ENCODE measurements around the gene TIMELESS.
"Not testable (repeated sequence)": the region's sequence is repeated elsewhere in the genome, so short reads cannot be mapped to it uniquely, and the experiment has no call there.

The TIMELESS gene

GRCh38 chr12:56404227-56404626 lies 45.0 kb downstream of the TIMELESS start:
- not testable (repeated sequence) for DNase-seq (ENCODE audit: low read depth, low spot score)

DNA sequence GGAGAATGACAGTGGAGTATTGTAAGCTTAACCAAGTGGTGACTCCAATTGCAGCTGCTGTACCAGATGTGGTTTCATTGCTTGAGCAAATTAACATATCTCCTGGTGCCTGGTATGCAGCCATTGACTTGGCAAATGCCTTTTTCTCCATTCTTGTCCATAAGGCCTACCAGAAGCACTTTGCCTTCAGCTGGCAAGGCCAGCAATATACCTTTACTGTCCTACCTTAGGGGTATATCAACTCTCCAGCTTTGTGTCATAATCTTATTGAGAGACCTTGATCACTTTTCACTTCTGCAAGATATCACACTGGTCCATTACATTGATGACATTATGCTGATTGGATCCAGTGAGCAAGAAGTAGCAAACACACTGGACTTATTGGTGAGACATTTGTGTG lies 47.6 kb downstream of the TIMELESS start:
- DNase-seq (ENCODE audit: low read depth, low spot score), result not testable (repeated sequence)

- DNase-seq (ENCODE audit: low read depth, low spot score), result not testable (repeated sequence)
These were observed 48.1 kb downstream of the TIMELESS start for GRCh38 chr12:56401125-56401524.

DNA sequence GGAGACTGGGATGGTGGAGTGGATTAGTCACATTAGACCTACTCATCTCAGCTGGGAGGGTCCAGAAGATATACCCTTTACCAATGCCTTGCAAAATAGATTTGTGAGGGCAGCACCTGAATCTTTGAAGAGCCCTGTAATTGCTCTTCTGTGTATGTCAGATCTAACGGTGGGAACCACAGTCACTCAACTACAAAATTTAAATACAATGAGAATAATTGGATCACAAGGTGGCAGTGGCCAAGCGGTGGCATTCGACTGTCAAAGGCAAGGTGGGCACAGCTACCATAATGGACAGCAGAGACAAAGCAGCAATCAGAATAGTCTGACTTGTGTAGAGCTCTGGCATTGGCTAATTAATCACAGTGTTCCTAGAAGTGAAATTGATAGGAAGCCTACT lies 49.8 kb downstream of the TIMELESS start:
- not testable (repeated sequence) for DNase-seq (ENCODE audit: low read depth, low spot score)

DNA sequence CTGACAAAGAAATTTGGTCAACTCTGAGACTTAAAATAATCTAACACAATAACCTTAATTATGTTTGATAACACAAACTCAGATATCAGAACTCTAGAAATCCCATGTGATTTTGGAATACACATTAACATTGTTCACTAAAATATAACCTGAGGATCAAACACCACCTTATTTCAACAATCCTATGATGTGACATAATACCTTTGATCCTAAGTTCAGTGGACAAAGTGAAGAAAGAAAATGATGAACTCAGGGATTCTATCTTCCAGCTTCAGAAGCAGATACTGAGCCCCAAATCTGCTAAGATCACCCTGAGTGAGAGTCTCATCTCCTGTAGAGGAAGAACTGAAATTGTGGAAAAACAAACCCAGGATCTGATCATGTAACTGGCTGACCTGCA lies 50.9 kb downstream of the TIMELESS start:
- DNase-seq (ENCODE audit: low read depth, low spot score), result no peak

DNA sequence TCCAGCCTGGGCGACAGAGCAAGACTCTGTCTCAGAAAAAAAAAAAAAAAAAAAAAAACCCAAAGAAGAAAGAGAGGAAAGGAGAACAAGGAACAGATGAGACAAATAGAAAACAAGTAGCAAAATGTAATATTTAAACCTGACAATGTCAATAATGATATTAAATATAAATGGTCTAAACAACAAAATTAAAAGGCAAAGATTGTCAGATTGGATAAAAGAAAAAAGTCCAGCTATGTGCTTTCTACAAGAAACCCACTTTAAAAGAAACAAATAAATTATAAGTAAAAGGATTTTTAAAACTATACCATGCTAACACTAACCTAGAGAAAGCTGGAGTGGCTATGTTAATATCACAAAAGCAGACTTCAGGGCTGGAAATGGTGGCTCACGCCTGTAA lies 56.9 kb downstream of the TIMELESS start:
- no peak for DNase-seq (ENCODE audit: low read depth, low spot score)

GRCh38 chr12:56391721-56392120 lies 57.5 kb downstream of the TIMELESS start:
- no peak for DNase-seq (ENCODE audit: low read depth, low spot score)

GRCh38 chr12:56389412-56389811 lies 59.8 kb downstream of the TIMELESS start:
- no peak for DNase-seq (ENCODE audit: low read depth, low spot score)

GRCh38 chr12:56387152-56387736 lies 62.0 kb downstream of the TIMELESS start:
- DNase-seq (ENCODE audit: low read depth, low spot score), result no peak

DNA sequence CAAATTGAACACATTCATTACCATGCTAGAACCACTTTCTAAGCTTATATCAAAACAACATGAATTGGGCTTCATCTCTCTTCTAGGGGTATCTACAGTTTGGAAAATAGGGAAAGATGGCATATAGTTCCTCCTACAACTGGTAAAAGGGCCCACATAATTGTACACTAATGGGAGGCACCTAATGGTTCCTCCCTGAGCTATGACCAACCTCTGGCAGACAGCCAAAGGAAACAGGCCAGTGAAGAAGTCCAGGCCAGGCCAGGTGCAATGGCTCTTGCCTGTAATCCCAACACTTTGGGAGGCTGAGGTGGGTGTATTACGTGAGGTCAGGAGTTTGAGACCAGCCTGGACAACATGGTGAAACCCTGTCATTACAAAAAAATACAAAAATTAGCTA lies 63.4 kb downstream of the TIMELESS start:
- no peak for DNase-seq (ENCODE audit: low read depth, low spot score)

- DNase-seq (ENCODE audit: low read depth, low spot score), result no peak
These were observed 66.6 kb downstream of the TIMELESS start for GRCh38 chr12:56382611-56383010.

DNA sequence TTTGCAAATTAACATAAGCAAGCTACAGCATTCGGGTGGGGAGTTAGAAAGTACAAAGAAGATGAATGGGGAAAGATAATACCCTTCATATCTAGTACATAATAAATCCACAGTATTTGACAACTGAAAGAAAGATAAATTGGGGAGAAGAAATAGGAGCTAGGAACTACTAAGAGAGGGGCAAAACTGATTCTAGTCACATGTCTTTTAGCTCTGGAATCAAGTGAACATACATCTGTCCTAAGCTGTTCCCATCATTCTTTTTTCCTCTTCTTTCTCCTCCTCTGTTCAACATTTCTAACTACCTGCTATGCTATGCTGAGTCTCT lies 71.3 kb downstream of the TIMELESS start:
- DNase-seq (ENCODE audit: low read depth, low spot score), result no peak

DNA sequence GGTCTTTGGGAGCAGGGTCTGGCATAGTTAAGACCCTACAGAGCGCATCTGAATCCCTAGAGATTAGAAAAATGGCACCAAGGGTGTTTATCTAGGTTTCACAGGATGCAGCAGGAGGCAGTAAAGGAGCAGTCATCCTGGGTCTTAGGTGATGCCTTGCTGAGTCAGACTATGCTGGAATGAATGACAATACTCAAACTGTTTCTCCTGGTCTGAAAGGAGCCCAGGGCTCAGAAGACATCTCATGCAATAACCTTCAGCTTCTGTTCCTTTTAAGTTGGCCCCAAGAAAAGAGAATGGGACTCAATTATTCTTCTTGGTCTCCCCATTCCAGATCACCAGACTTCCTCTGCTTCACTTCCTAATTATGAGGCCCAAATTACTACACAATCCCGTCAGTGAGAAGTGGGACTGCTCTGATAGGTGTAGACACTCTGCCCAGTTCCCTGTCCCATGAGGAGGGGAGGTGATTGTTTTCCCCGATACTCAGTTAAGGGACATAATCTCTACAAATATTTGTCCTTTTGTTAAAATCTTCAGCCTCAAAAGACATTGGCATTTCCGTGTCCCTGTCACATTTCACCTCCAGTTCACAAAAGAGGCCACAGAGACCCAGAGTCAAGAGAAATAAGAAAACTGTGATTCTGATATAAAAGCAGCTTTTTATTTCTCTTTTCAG lies 71.8 kb downstream of the TIMELESS start:
- DNase-seq (ENCODE audit: low read depth, low spot score), result no peak

DNA sequence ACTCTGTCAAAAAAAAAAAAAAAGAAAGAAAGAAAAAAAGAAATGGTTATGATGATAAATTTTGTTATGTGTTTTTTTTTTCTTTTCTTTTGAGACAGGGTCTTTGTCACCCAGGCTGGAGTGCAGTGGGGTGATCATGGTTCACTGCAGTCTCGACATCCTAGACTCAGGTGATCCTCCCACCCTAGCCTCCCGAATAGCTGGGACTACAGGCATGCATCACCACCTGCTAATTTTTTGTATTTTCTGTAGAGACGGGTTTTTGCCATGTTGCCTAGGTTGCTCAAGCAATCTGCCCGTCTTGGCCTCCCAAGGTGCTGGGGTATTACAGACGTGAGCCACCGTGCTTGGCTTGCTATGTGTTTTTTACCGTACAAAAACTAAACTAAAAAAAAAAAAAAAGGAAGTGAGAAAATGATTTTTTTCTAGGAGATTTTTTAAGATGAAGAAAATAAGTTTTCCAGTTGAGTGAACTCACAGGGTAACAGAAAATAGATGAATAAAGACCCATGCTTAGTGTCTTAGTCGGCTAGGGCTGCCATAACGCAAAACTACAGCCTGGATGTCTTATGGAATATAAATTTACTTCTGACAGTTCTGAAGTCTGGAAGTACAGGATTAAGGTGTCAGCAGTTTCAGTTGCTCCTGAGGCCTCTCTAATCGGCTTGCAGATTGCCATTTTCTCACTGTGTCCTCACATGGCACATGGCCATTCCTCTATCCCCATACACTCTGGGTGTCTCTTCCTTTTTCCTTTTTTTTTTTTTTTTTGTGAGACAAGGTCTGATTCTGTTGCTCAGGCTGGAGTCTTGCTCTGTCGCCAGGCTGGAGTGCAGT lies 73.4 kb downstream of the TIMELESS start:
- DNase-seq (ENCODE audit: low read depth, low spot score), result no peak

- no peak for DNase-seq (ENCODE audit: low read depth, low spot score)
These were observed 74.3 kb downstream of the TIMELESS start for GRCh38 chr12:56374726-56375597.

DNA sequence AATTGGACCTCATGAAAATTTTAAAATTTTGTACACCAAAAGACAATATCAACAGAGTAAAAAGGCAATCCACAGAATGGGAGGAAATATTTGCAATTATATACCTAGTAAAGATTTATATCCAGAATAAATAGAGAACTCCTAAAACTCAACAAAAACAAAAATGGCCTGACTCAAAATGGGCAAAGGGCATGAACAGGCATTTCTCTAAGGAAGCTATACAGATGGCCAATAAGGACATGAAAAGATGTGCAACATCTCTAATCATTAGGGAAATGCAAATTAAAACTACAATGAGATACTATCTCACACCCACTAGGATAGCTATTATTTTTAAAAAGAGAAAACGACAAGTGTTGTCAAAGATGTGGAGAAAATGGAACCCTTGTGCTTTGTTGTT lies 75.7 kb downstream of the TIMELESS start:
- no peak for DNase-seq (ENCODE audit: low read depth, low spot score)

- no peak for DNase-seq (ENCODE audit: low read depth, low spot score)
These were observed 82.3 kb downstream of the TIMELESS start for GRCh38 chr12:56366948-56367347.
